Embryonic facial prominence (tissue), 1 donor: ENCODE data around the gene PNPLA2.

Source experiments
- DNase-seq: peaks from one replicate; pipeline ENCODE4 v3.0.0-alpha.2; 2016; ENCODE audit errors: extremely low spot score

PNPLA2 gene

DNA sequence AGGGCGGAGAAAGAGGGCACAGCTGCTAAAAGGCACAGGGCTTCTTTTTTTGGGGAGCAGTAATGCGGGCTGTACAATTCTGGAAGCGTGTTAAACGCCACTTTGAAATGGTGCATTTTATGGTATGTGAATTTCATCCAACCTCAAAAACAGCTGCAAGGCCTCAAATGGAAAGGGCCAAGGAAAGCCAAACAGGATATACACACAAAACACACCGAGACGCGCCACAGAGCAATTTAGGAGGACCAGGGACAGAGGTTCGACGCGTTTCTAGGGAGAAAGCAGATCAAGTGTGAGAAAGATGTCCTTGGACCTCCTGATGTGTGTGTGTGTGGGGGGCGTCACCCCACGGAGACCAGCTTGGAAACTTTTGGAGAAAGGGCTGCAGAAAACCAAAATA is 55.0 kb downstream of the PNPLA2 start:
- no peak for DNase-seq
